Measurements from ENCODE around the gene MEI1.
"Not testable (repeated sequence)": the region's sequence is repeated elsewhere in the genome, so short reads cannot be mapped to it uniquely, and the experiment has no call there.

Gene MEI1

DNA sequence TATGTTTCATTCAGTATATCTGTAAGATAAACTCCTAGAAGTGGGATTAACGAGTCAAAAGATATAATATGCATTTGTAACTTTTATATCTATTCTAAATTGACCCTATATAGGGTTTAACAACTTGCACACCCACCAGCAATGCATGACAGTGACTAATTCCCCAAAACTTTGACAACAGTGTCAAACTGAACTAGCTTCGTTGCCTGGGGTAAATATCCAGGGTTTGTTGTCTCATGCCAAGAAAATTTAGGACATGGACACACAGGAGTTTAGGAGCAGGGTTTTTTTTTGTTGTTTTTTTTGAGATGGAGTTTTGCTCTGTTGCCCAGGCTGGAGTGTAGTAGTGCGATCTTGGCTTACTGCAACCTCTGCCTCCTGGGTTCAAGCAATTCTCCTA lies 15.7 kb upstream of the MEI1 start:
- TF ChIP-seq EZH2phosphoT487 (IDR thresholded peaks at IDR 0.05; ENCODE audit: borderline replicate concordance): no peak
- TF ChIP-seq, protein P1, sequence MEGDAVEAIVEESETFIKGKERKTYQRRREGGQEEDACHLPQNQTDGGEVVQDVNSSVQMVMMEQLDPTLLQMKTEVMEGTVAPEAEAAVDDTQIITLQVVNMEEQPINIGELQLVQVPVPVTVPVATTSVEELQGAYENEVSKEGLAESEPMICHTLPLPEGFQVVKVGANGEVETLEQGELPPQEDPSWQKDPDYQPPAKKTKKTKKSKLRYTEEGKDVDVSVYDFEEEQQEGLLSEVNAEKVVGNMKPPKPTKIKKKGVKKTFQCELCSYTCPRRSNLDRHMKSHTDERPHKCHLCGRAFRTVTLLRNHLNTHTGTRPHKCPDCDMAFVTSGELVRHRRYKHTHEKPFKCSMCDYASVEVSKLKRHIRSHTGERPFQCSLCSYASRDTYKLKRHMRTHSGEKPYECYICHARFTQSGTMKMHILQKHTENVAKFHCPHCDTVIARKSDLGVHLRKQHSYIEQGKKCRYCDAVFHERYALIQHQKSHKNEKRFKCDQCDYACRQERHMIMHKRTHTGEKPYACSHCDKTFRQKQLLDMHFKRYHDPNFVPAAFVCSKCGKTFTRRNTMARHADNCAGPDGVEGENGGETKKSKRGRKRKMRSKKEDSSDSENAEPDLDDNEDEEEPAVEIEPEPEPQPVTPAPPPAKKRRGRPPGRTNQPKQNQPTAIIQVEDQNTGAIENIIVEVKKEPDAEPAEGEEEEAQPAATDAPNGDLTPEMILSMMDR (conservative IDR thresholded peaks at IDR 0.05; ENCODE audit: low read length): no peak
- peaks cover 17% of the 10 kb centered on the region; the same call in 1 of the 2 replicates for H3K36me3 ChIP-seq (ENCODE audit: insufficient read depth, low read length)
- peaks cover 91% of the 10 kb centered on the region for H3K79me2 ChIP-seq (ENCODE audit: insufficient read depth, low read length)
- H2AFZ ChIP-seq (ENCODE audit: low read length): no peak overlapping the region
- H4K20me1 ChIP-seq (ENCODE audit: insufficient read depth, low read length, poor library complexity, severe bottlenecking): peaks cover 42% of the 10 kb centered on the region
- H3K4me3 ChIP-seq (ENCODE audit: low read length, poor library complexity, severe bottlenecking): no peak overlapping the region
- peaks cover 7% of the 10 kb centered on the region for H3K4me1 ChIP-seq (ENCODE audit: insufficient read depth, low read length, poor library complexity, severe bottlenecking)
- no peaks in the 10 kb centered on the region for H3K9me2 ChIP-seq (replicated peaks; ENCODE audit: low read depth, low read length)
- no peaks in the 10 kb centered on the region for H3K9me3 ChIP-seq (ENCODE audit: insufficient read depth, low read depth, low read length)
- no peaks in the 10 kb centered on the region for H3F3A ChIP-seq (ENCODE audit: low read depth)
- no peak overlapping the region for H3K4me2 ChIP-seq (ENCODE audit: low read depth, low read length, poor library complexity, severe bottlenecking)
- no peak overlapping the region for H3K9ac ChIP-seq (ENCODE audit: low read depth, low read length, poor library complexity, severe bottlenecking)
- no peaks in the 10 kb centered on the region for H3K27me3 ChIP-seq (ENCODE audit: insufficient read depth, low read length, poor library complexity, severe bottlenecking)

DNA sequence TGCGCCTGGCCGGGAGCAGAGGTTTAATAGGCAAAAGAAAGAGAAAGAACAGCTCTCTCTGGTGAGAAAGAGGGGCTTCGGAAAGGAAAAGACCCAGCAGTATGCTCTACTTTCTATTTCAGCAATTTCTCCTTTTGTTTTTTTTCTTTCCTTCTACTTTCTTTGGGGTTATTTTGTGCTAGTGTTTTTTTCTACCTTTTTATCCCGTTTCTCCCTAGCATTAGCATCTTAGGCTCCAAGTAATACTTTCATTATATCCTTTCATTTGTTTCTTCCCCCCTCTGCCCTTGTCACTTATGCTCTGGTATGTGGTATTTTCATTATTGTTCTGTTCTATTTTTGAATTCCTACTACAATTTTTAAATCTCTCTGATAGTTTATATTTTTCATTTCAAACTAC lies 15.1 kb upstream of the MEI1 start:
- Histone ChIP-seq H3K27me3 (ENCODE audit: insufficient read depth, low read length, poor library complexity, severe bottlenecking) (no peaks in the 10 kb centered on the region), H3K4me3 (ENCODE audit: low read length, poor library complexity, severe bottlenecking) (no peak overlapping the region), H3K4me2 (ENCODE audit: low read depth, low read length, poor library complexity, severe bottlenecking) (peak overlapping the region; percentile 10), H3K4me1 (ENCODE audit: insufficient read depth, low read length, poor library complexity, severe bottlenecking) (peaks cover 7% of the 10 kb centered on the region), H3K9ac (ENCODE audit: low read depth, low read length, poor library complexity, severe bottlenecking) (no peak overlapping the region), H2AFZ (ENCODE audit: low read length) (no peak overlapping the region), H4K20me1 (ENCODE audit: insufficient read depth, low read length, poor library complexity, severe bottlenecking) (peaks cover 42% of the 10 kb centered on the region), H3F3A (ENCODE audit: low read depth) (no peaks in the 10 kb centered on the region), H3K36me3 (ENCODE audit: insufficient read depth, low read length) (peaks cover 14% of the 10 kb centered on the region; the same call in 1 of the 2 replicates), H3K9me3 (ENCODE audit: insufficient read depth, low read depth, low read length) (no peaks in the 10 kb centered on the region), H3K9me2 (replicated peaks; ENCODE audit: low read depth, low read length) (no peaks in the 10 kb centered on the region), H3K79me2 (ENCODE audit: insufficient read depth, low read length) (peaks cover 94% of the 10 kb centered on the region)
- TF ChIP-seq, protein P1 (conservative IDR thresholded peaks at IDR 0.05; ENCODE audit: low read length): no peak
- no peak for TF ChIP-seq EZH2phosphoT487 (IDR thresholded peaks at IDR 0.05; ENCODE audit: borderline replicate concordance)

DNA sequence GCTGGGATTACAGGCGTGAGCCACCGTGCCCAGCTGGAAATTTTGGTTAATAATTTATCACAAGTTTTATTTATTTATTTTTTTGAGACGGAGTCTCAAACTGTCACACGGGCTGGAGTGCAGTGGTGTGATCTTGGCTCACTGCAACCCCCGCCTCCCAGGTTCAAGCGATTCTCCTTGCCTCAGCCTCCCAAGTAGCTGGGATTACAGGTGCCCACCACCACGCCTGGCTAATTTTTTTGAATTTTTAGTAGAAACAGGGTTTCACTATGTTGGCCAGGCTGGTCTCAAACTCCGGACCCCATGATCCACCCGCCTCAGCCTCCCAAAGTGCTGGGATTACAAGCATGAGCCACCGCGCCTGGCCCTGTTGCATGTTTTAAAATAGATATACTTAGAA lies 12.4 kb upstream of the MEI1 start:
- H4K20me1 ChIP-seq (ENCODE audit: insufficient read depth, low read length, poor library complexity, severe bottlenecking): peaks cover 26% of the 10 kb centered on the region
- not testable (repeated sequence) for H3K27me3 ChIP-seq (ENCODE audit: insufficient read depth, low read length, poor library complexity, severe bottlenecking); H2AFZ ChIP-seq (ENCODE audit: low read length); H3K9me2 ChIP-seq (replicated peaks; ENCODE audit: low read depth, low read length); H3F3A ChIP-seq (ENCODE audit: low read depth); H3K9me3 ChIP-seq (ENCODE audit: insufficient read depth, low read depth, low read length); H3K36me3 ChIP-seq (ENCODE audit: insufficient read depth, low read length)
- peak overlapping the region; percentile 96 for H3K9ac ChIP-seq (ENCODE audit: low read depth, low read length, poor library complexity, severe bottlenecking)
- peak overlapping the region; percentile 94 for H3K4me3 ChIP-seq (ENCODE audit: low read length, poor library complexity, severe bottlenecking)
- peaks cover 81% of the 10 kb centered on the region for H3K79me2 ChIP-seq (ENCODE audit: insufficient read depth, low read length)
- H3K4me2 ChIP-seq (ENCODE audit: low read depth, low read length, poor library complexity, severe bottlenecking): peak overlapping the region; percentile 79
- peaks cover 13% of the 10 kb centered on the region for H3K4me1 ChIP-seq (ENCODE audit: insufficient read depth, low read length, poor library complexity, severe bottlenecking)

DNA sequence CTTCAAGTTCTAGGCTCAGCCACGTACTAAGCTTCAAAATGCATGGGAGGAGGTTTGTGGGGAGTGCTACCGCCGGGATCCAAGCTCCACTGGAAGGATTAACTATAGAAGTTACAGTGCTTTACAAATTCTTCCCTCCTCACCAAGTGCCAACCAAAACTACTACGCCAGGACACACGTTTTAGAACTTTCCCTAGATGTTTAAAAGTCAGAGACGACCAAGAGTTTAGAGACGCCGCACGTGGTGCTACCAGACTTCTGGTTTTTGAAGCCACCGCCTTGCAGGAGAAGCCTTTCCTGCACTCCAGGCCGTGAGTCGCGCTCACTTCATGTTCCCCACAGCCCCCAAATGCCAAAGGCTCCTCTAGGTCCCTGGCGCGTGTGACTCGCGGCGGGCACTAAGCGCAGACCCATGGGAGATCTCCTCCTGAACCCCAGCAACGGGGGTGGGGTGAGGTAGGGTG lies 11.4 kb upstream of the MEI1 start:
- H3K79me2 ChIP-seq (ENCODE audit: insufficient read depth, low read length): peaks cover 70% of the 10 kb centered on the region
- peak overlapping the region; percentile 77 for H2AFZ ChIP-seq (ENCODE audit: low read length)
- H3F3A ChIP-seq (ENCODE audit: low read depth): no peaks in the 10 kb centered on the region
- H3K4me1 ChIP-seq (ENCODE audit: insufficient read depth, low read length, poor library complexity, severe bottlenecking): peaks cover 13% of the 10 kb centered on the region
- no peaks in the 10 kb centered on the region for H3K36me3 ChIP-seq (ENCODE audit: insufficient read depth, low read length)
- H4K20me1 ChIP-seq (ENCODE audit: insufficient read depth, low read length, poor library complexity, severe bottlenecking): peaks cover 22% of the 10 kb centered on the region
- TF ChIP-seq, protein P1 (conservative IDR thresholded peaks at IDR 0.05; ENCODE audit: low read length): no peak
- no peak for TF ChIP-seq EZH2phosphoT487 (IDR thresholded peaks at IDR 0.05; ENCODE audit: borderline replicate concordance)
- H3K4me3 ChIP-seq (ENCODE audit: low read length, poor library complexity, severe bottlenecking): peak overlapping the region; percentile 94
- no peaks in the 10 kb centered on the region for H3K9me3 ChIP-seq (ENCODE audit: insufficient read depth, low read depth, low read length)
- no peaks in the 10 kb centered on the region for H3K9me2 ChIP-seq (replicated peaks; ENCODE audit: low read depth, low read length)
- peak overlapping the region; percentile 79 for H3K4me2 ChIP-seq (ENCODE audit: low read depth, low read length, poor library complexity, severe bottlenecking)
- H3K27me3 ChIP-seq (ENCODE audit: insufficient read depth, low read length, poor library complexity, severe bottlenecking): no peaks in the 10 kb centered on the region
- H3K9ac ChIP-seq (ENCODE audit: low read depth, low read length, poor library complexity, severe bottlenecking): peak overlapping the region; percentile 96

All from Loucy (cell line).